HEK293T (cell line): Measurements from ENCODE around the gene PARP16.

Experiments used
- L3MBTL2 ChIP-seq: fragments of 450-650 bp; conservative IDR thresholded peaks from 2 replicates; pipeline ENCODE4 v1.6.1; 2016; ENCODE audit warnings: mild to moderate bottlenecking
- PKNOX1 ChIP-seq: fragments of 450-650 bp; IDR thresholded peaks from 2 replicates; pipeline ENCODE4 v1.6.1; 2016
- SP1 ChIP-seq: fragments of 450-650 bp; IDR thresholded peaks from 2 replicates; pipeline ENCODE4 v1.6.1; 2017
- SUZ12 ChIP-seq: fragments of 450-650 bp; IDR thresholded peaks from 2 replicates; pipeline ENCODE4 v1.6.1; 2016; ENCODE audit warnings: mild to moderate bottlenecking

- TF ChIP-seq PKNOX1, result no peak
- no peak for TF ChIP-seq L3MBTL2
- TF ChIP-seq SUZ12, result no peak
- TF ChIP-seq SP1, result no peak
These were observed 3.5 kb upstream of the PARP16 start for GRCh38 chr15:65290228-65290627.
